Measurements from ENCODE around the gene UNC5A. TPM values are rescaled to one million over a fixed set of nuclear protein-coding genes. Genes with fewer than 3 reads are reported as not detected.

UNC5A gene
- total RNA-seq, 1 donor from 2014 or later: 6.1 TPM

- DNase-seq (ENCODE audit: low spot score in 2 of 2): no peak
- FAIRE-seq: no peak
Observed at GRCh38 chr5:176875783-176876505, 65.6 kb downstream of the UNC5A start.

GRCh38 chr5:176876506-176877431 is 66.4 kb downstream of the UNC5A start:
- DNase-seq (ENCODE audit: low spot score in 2 of 2) (no peak), FAIRE-seq (no peak)

DNA sequence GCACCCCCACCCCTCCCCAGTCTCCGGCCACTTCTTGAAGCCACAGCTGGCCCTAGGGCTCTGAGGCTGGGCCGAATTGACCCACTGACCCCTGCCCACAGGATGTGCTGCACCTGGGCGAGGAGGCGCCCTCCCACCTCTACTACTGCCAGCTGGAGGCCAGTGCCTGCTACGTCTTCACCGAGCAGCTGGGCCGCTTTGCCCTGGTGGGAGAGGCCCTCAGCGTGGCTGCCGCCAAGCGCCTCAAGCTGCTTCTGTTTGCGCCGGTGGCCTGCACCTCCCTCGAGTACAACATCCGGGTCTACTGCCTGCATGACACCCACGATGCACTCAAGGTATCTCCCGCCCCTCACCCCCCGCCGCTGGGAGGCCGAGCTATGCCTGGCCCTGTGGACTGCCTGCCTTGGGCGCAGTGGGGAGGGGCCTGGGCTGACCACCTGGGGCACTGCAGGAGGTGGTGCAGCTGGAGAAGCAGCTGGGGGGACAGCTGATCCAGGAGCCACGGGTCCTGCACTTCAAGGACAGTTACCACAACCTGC is 67.5 kb downstream of the UNC5A start:
- FAIRE-seq: no peak

GRCh38 chr5:176878463-176878862 is 68.1 kb downstream of the UNC5A start:
- FAIRE-seq (no peak), DNase-seq (ENCODE audit: low spot score in 2 of 2) (no peak)

More for the DNA sequence above, 67.5 kb downstream of the UNC5A start:
- no peak for DNase-seq (ENCODE audit: low spot score in 2 of 2)

DNA sequence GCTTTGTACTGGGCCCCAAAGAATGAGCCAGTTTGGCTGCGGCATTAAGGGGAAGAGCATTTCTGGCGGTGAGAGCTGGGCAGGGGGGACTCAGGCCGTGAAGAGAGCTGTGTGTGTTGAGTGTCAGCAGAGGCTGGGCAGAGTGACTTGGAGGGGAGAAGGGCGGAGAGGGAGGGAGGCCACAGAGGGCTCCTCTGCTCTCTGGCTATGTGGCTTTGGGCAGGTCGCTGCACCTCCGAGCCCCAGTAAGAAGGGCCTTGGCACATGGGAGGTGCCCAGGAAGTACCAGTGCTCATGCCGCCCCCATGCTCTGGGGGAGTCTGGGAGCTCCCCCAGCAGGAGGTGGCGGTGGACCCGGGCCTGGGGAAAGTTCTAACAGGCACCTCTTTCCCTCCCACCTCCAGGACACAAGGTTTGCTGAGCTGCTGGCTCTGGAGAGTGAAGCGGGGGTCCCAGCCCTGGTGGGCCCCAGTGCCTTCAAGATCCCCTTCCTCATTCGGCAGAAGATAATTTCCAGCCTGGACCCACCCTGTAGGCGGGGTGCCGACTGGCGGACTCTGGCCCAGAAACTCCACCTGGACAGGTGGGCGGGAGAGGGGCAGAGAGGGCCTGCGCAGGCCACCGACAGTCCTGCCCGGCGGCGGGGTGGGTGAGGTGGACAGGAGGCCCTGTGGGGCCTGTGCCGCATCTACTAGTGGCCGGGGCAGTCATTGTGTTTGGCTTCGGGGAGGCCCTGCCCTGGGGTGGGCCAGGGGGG is 68.7 kb downstream of the UNC5A start:
- FAIRE-seq (no peak), DNase-seq (ENCODE audit: low spot score in 2 of 2) (peak in 1 of 2 donors; percentile 14)

- DNase-seq (ENCODE audit: low spot score in 2 of 2): no peak
Observed at GRCh38 chr5:176879663-176880361, 69.5 kb downstream of the UNC5A start.

DNA sequence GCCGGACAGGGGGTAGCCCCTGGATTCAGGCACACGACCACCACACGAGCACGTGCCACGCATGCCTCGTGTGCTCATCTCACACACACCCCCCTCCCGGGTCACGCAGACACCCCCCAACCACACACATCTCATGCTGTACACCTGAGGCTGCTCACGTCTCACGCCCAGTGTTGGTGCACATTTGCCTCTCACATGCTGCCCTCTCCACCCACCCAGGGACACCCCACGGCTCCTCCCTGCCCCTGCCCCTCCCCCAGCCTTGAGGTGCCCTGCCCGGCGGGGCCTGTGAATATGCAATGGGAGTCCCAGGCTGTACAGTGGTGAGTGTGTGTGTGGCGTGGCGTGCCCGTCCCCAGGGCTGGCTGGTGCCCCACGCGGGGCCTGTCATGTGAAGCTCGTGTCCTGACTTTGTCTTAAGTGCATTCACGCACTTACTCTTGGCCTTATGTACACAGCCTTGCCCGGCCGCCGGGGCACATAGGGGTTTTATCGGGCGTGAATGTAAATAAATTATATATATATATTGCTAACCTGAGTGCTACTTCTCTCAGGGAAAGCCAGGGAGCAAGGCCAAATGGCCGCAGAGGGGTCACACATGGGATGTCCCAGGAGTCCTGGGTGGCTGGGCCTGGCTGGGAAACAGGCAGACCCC is 70.1 kb downstream of the UNC5A start:
- DNase-seq (ENCODE audit: low spot score in 2 of 2) (no peak), FAIRE-seq (no peak)

More at GRCh38 chr5:176879663-176880361, 69.5 kb downstream of the UNC5A start:
- no peak for FAIRE-seq

DNA sequence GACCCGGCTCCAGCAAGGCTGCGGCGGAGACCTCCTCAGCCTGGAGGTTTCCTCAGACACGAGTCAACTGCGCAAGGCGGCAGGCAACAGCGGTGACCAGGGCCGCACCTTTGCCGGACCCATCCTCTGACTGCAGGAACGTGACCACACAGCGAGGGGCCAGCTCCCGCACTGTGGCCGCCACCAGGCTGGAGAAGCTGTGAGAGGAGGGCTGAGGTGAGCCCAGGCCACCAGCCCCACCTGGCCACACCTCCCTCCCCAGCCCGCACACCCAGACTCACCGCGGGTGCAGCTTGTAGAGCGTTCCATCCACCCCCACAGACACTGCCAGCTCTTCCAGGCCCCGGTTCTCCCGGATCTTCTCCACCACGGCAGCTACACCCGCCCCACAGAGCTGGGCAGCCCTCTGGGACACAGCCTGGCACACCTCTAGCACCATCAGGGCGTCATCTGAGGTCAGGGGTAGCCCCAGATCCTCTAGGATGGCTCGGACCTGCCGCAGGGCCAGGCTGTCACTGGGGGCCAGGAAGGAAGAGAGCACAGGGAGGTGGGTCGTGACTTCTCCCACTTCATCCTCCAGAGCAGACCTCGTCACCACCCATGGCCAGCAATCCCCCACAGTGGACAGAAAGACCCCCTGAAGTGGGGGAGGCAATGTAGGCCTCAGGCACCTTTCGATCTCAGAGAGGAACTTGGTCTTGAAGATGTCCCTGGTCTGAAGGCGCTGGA is 70.8 kb downstream of the UNC5A start:
- FAIRE-seq (no peak), DNase-seq (ENCODE audit: low spot score in 2 of 2) (no peak)

- FAIRE-seq (no peak), DNase-seq (ENCODE audit: low spot score in 2 of 2) (no peak)
Observed at GRCh38 chr5:176881816-176882566, 71.6 kb downstream of the UNC5A start.

DNA sequence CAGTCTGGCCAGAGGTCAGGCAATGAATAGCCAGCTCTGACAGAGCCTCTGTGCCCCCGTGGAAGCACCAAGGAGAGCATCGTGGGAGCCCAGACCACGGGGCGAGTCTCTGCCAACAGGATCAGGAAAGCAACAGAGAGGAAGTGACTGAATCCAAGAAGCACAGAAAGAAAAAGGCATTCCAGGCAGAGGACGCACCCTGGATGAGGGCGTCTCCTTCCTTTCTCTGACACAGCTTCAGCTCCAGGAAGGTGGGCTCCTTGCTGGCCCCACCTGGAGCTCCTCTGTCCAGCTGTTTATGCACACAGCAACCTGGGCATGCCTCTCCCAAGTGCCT is 72.2 kb downstream of the UNC5A start:
- DNase-seq (ENCODE audit: low spot score in 2 of 2) (no peak), FAIRE-seq (no peak)

DNA sequence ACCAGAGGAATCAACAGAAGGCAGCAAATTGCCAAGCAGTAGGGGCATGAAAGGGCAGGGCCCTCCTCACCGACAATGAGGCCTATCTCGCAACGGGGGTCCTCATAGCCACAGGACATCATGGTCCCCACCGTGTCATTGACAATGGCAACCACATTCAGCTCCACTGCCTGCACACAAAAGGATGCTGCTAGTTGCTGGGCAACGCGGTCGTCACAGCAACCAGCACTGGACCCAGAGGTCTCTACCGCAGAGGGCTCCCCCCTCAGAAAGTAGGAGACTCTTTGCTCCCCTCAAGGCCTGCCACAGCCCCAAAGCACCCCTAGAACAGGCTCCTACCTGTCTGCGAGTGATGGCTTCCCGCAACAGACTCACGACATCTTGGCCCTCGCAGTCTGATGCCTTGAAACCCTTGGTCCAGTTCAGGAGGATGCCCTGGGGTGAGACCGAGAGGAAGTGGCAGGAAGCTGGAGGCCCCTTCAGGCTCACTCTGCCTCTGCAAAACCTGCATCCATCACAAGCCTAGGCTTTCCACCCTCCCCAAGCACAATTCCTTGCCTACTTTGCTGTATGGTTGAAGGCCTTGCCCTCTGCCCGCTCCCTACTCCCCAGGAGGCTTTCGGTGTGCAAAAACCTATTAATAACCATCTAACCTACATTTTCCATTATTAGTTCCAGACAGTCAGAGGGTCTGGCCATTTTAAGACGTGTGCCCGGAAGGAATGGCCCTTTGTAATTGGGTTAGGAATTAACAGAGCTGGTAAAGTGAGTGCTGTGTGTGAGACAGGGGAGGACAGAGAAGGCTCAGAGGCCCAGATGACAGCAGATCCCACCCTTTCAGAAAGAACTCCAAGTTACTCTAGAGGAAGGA is 73.6 kb downstream of the UNC5A start:
- DNase-seq (ENCODE audit: low spot score in 2 of 2): no peak
- FAIRE-seq: no peak

DNA sequence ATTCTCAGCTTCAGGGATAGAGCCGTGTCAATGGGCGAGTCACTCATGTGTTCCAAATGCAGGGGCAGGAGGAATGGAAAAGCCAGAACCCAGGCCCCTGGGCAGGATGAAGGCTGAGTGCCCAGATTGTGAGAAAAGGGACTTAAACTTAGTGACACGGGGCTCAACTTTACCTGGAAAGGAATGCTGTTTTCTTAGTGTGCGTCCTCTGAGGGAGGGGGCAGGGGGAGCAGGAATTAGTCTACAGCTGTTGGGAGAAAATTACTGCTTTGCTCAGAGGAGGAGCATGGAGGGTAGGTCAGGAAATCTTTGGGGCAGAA is 74.2 kb downstream of the UNC5A start:
- DNase-seq (ENCODE audit: low spot score in 2 of 2) (no peak), FAIRE-seq (no peak)

DNA sequence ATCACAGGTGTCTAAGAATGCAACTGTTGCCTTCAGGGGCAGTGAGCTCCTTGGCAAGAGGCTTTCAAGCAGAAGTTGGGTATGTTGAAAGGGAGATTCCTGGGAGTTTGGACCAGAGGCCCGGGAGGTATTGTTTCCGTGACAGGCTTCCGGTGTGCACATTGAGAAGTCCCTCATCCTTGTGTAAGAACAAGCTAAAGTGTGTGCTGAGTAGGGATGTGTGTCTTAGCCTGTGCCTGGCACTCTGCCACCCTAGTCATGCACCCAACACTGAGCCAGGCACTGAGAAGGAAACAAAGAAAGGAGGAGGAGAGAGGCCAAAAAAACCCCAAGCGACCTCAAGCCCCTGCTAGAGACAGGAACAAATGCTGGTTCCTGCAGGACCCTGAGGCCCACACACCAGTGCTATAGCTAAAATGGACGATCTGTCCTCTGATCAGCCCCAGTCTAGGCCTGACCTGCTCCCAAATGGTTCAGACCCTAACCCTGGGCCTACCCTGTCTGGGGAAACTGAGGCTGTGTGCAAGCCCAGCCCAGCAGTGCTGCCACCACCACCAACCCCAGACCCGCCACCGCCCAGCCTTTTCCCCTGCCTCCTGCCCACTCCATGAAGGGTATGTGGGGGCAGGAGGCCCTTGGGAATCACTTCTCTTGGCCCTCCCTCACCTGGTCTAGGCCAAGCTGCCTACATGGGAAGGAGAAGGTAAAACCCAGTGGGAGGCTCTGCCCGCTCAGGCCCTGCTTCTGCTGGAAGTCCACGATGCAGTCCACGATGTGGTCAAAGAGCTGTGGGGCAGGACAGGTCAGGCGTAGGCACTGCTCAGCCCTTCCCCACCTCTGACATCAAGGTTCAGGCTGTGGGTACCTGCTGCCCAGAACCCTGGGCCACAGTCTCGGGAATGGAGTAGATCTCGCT is 76.2 kb downstream of the UNC5A start:
- DNase-seq (ENCODE audit: low spot score in 2 of 2) (peak in 1 of 2 donors; percentile 34), FAIRE-seq (no peak)

GRCh38 chr5:176887252-176887849 is 77.0 kb downstream of the UNC5A start:
- FAIRE-seq (no peak), DNase-seq (ENCODE audit: low spot score in 2 of 2) (peak in 1 of 2 donors; percentile 4)

- FAIRE-seq (no peak), DNase-seq (ENCODE audit: low spot score in 2 of 2) (peak in 1 of 2 donors; percentile 8)
Observed at GRCh38 chr5:176888016-176888864, 77.9 kb downstream of the UNC5A start.

All from frontal cortex (tissue), 4 donors.